Measurements from ENCODE around the gene CTNND2. TPM values are rescaled to one million over a fixed set of nuclear protein-coding genes. Genes with fewer than 3 reads are reported as not detected.

The CTNND2 gene
- total and polyA plus RNA-seq, 4 donors = 0.05 to 0.50 (median 0.27) TPM

GRCh38 chr5:11046160-11046559, 858.1 kb downstream of the CTNND2 start:
- no peaks in the 10 kb centered on the region for H3K9me3 ChIP-seq (ENCODE audit: control insufficient read depth in 4 of 4, low read length in 3 of 4)
- WGBS = 53% methylated on average over 7 of the region's 7 CpGs
- DNase-seq (ENCODE audit: low spot score) = no peak
- no peak overlapping the region for H3K27ac ChIP-seq (ENCODE audit: low read depth in 1 of 2, low read length in 2 of 2)
- no peak overlapping the region for H3K9ac ChIP-seq (ENCODE audit: low read depth in 1 of 2, low read length in 2 of 2)
- H3K4me1 ChIP-seq (ENCODE audit: control insufficient read depth in 4 of 4, insufficient read depth in 4 of 4, low read length in 3 of 4) = no peaks in the 10 kb centered on the region
- H3K4me3 ChIP-seq (ENCODE audit: low read depth in 1 of 3, low read length in 3 of 3) = no peak overlapping the region
- TF ChIP-seq NR2F2 (IDR thresholded peaks at IDR 0.05) = peak; percentile 34
- no peak for TF ChIP-seq ATF3 (IDR thresholded peaks at IDR 0.05)
- peak; percentile 24 to 44 for TF ChIP-seq RAD21 (IDR thresholded peaks at IDR 0.05)
- TF ChIP-seq RXRA (IDR thresholded peaks at IDR 0.05) = peak in 1 of 2 donors; percentile 15
- H3K27me3 ChIP-seq (ENCODE audit: control insufficient read depth in 4 of 4, insufficient read depth in 4 of 4, low read length in 3 of 4) = no peaks in the 10 kb centered on the region
- H3K36me3 ChIP-seq (ENCODE audit: control insufficient read depth in 4 of 4, insufficient read depth in 3 of 4, low read depth in 1 of 4, low read length in 3 of 4) = no peaks in the 10 kb centered on the region

GRCh38 chr5:11045411-11045810, 858.8 kb downstream of the CTNND2 start:
- H3K36me3 ChIP-seq (ENCODE audit: control insufficient read depth in 4 of 4, insufficient read depth in 3 of 4, low read depth in 1 of 4, low read length in 3 of 4) = no peaks in the 10 kb centered on the region
- H3K4me3 ChIP-seq (ENCODE audit: low read depth in 1 of 3, low read length in 3 of 3) = no peak overlapping the region
- TF ChIP-seq GABPA (IDR thresholded peaks at IDR 0.05 in 1 of 2, conservative IDR thresholded peaks at IDR 0.05 in 1 of 2) = no peak
- TF ChIP-seq HNF4G (IDR thresholded peaks at IDR 0.05) = no peak
- TF ChIP-seq FOXA1 (IDR thresholded peaks at IDR 0.05) = no peak
- TF ChIP-seq SP1 (IDR thresholded peaks at IDR 0.05) = no peak
- no peak for TF ChIP-seq TAF1 (conservative IDR thresholded peaks at IDR 0.05)
- no peak for TF ChIP-seq MAX (IDR thresholded peaks at IDR 0.05)
- no peak for TF ChIP-seq ZBTB33 (IDR thresholded peaks at IDR 0.05)
- TF ChIP-seq RXRA (IDR thresholded peaks at IDR 0.05) = no peak
- TF ChIP-seq FOXA2 (IDR thresholded peaks at IDR 0.05) = no peak
- TF ChIP-seq ATF3 (IDR thresholded peaks at IDR 0.05) = no peak
- TF ChIP-seq NR2F2 (IDR thresholded peaks at IDR 0.05) = no peak
- TF ChIP-seq REST (IDR thresholded peaks at IDR 0.05) = no peak
- no peak for TF ChIP-seq YY1 (IDR thresholded peaks at IDR 0.05)
- no peak for TF ChIP-seq CTCF (IDR thresholded peaks at IDR 0.05; ENCODE audit: low read depth, low read length, missing input control)
- no peak for TF ChIP-seq JUND (IDR thresholded peaks at IDR 0.05)
- no peak for TF ChIP-seq RAD21 (IDR thresholded peaks at IDR 0.05)
- no peaks in the 10 kb centered on the region for H3K27me3 ChIP-seq (ENCODE audit: control insufficient read depth in 4 of 4, insufficient read depth in 4 of 4, low read length in 3 of 4)
- DNase-seq (ENCODE audit: low spot score) = no peak
- 92% methylated on average over 3 of the region's 3 CpGs for WGBS
- H3K27ac ChIP-seq (ENCODE audit: low read depth in 1 of 2, low read length in 2 of 2) = no peak overlapping the region
- H3K9me3 ChIP-seq (ENCODE audit: control insufficient read depth in 4 of 4, low read length in 3 of 4) = no peaks in the 10 kb centered on the region
- H3K4me1 ChIP-seq (ENCODE audit: control insufficient read depth in 4 of 4, insufficient read depth in 4 of 4, low read length in 3 of 4) = no peaks in the 10 kb centered on the region
- H3K9ac ChIP-seq (ENCODE audit: low read depth in 1 of 2, low read length in 2 of 2) = no peak overlapping the region
